ENCODE measurements around the gene GRAMD2A.

The GRAMD2A gene

DNA sequence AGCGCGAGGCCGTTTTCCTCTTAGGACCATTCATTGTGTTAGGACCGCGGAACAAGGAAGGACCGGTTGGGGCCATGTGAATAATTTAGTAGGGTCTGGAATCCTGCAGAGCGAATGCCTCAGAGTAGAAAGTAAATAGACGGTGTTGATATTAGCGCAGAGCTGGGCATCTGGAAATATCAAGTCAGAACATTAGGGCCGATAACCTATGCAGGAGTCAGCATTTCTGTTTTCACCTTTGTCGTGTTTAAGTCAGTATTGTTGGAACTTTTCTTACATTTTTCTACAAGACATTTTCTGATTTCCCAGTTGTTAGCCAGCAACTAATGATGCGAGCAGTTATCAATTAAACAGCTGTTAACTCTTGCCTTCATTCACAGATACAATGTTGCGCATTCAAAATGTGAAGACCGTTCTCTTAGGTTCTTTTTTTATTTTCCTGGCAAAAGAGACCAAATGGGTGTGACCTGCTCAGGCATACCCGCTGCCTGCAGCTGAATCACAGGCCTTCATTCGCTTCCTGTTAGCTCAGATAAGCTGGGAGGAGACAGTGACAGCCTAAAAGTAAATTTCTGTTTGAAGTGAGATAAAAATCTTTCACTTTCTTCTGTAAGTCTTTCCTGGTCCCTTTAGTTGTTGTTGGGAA lies 34.4 kb upstream of the GRAMD2A start:
- peaks cover 21% of the 10 kb centered on the region for H3K36me3 ChIP-seq (ENCODE audit: low read depth)
- DNase-seq (ENCODE audit: low spot score) (no peak), ATAC-seq (ENCODE audit: low read depth) (peak; percentile 25)
- H3K4me1 ChIP-seq (ENCODE audit: insufficient read depth, poor library complexity, severe bottlenecking), result peaks cover 23% of the 10 kb centered on the region
- H3K9me3 ChIP-seq (ENCODE audit: severe bottlenecking), result no peaks in the 10 kb centered on the region
- H3K27me3 ChIP-seq (ENCODE audit: insufficient read depth, poor library complexity, severe bottlenecking), result no peaks in the 10 kb centered on the region
- no peak for TF ChIP-seq CTCF (IDR thresholded peaks at IDR 0.05; ENCODE audit: poor library complexity, severe bottlenecking)
- peak overlapping the region; percentile 99 for H3K27ac ChIP-seq (ENCODE audit: poor library complexity, severe bottlenecking)
- H3K4me3 ChIP-seq (ENCODE audit: severe bottlenecking), result peak overlapping the region; percentile 81

GRCh38 chr15:72231066-72231832 lies 33.7 kb upstream of the GRAMD2A start, which contains the start of gene PKM:
TSS of gene PKM (minus strand) at chr15:72231190. CDS start at chr15:72219097, 12,093 bp downstream.
- H3K4me3 ChIP-seq (ENCODE audit: severe bottlenecking), result peak within 1 kb of the TSS; percentile 81
- peak; percentile 51 for ATAC-seq (ENCODE audit: low read depth)
- peak; percentile 100 for DNase-seq (ENCODE audit: low spot score)
- no peaks in the 10 kb centered on the region for H3K9me3 ChIP-seq (ENCODE audit: severe bottlenecking)
- no peak for TF ChIP-seq CTCF (IDR thresholded peaks at IDR 0.05; ENCODE audit: poor library complexity, severe bottlenecking)
- H3K27me3 ChIP-seq (ENCODE audit: insufficient read depth, poor library complexity, severe bottlenecking), result no peaks in the 10 kb centered on the region
- peaks cover 23% of the 10 kb centered on the region for H3K4me1 ChIP-seq (ENCODE audit: insufficient read depth, poor library complexity, severe bottlenecking)
- peak within 1 kb of the TSS; percentile 99 for H3K27ac ChIP-seq (ENCODE audit: poor library complexity, severe bottlenecking)
- H3K36me3 ChIP-seq (ENCODE audit: low read depth), result peaks cover 27% of the 10 kb centered on the region

DNA sequence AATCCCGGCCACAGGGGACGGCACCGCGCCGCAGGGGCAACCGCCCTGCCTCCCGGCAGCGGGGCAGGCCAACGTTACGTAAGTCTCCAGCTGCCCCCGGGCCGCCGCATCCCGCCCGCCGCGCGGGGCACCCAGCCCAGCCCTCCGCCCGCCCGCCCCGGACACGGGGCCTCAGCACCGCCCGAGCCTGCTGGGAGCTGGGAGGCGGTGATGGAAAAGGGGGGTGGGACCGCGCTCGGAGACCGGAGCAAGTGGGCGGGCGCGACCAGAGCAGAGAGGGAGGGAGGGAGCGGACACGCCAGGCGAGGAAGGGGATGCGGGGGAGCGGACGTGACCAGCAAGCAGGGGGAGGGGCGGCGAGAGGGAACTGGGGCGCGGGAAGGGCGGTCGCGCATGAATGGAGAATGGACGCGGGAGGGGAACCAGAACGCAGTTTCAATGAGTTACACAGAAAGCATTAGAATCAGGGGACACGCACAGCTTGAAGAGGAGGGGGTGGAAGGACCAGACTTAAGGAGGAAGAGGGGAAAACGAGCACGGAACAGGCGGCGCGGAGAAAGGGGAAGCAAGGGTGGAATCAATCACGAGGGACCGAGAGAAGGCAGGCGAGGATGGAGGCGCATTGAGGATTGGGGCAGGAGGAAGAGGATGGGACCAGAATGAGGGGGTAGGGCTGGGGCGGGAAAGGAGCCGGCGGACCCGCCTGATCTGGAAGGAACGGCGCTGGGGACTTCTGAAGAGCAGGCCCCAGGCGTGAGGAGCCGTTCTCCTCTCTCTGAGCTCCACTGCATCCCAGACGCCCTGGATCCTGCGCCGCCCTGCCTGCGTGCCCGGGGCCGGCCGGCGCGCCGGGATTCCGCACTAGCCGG lies 32.8 kb upstream of the GRAMD2A start:
- peak; percentile 3 for TF ChIP-seq CTCF (IDR thresholded peaks at IDR 0.05; ENCODE audit: poor library complexity, severe bottlenecking)
- H3K4me3 ChIP-seq (ENCODE audit: severe bottlenecking), result peak overlapping the region; percentile 81
- H3K27me3 ChIP-seq (ENCODE audit: insufficient read depth, poor library complexity, severe bottlenecking), result no peaks in the 10 kb centered on the region
- H3K4me1 ChIP-seq (ENCODE audit: insufficient read depth, poor library complexity, severe bottlenecking), result peaks cover 31% of the 10 kb centered on the region
- peaks cover 35% of the 10 kb centered on the region for H3K36me3 ChIP-seq (ENCODE audit: low read depth)
- H3K9me3 ChIP-seq (ENCODE audit: severe bottlenecking), result no peaks in the 10 kb centered on the region
- peak overlapping the region; percentile 99 for H3K27ac ChIP-seq (ENCODE audit: poor library complexity, severe bottlenecking)
- DNase-seq (ENCODE audit: low spot score) (peak; percentile 97), ATAC-seq (ENCODE audit: low read depth) (peak; percentile 17)

- peak overlapping the region; percentile 99 for H3K27ac ChIP-seq (ENCODE audit: poor library complexity, severe bottlenecking)
- H3K4me3 ChIP-seq (ENCODE audit: severe bottlenecking), result peak overlapping the region; percentile 81
- TF ChIP-seq CTCF (IDR thresholded peaks at IDR 0.05; ENCODE audit: poor library complexity, severe bottlenecking), result no peak
- no peaks in the 10 kb centered on the region for H3K27me3 ChIP-seq (ENCODE audit: insufficient read depth, poor library complexity, severe bottlenecking)
- ATAC-seq (ENCODE audit: low read depth), result no peak
- no peak for DNase-seq (ENCODE audit: low spot score)
- peaks cover 35% of the 10 kb centered on the region for H3K4me1 ChIP-seq (ENCODE audit: insufficient read depth, poor library complexity, severe bottlenecking)
- no peaks in the 10 kb centered on the region for H3K9me3 ChIP-seq (ENCODE audit: severe bottlenecking)
- H3K36me3 ChIP-seq (ENCODE audit: low read depth), result peaks cover 40% of the 10 kb centered on the region
Observed at GRCh38 chr15:72229947-72230196, 32.3 kb upstream of the GRAMD2A start.
